Gastrocnemius medialis (tissue), 4 donors: ENCODE results near the gene TRIM46. TPM values are rescaled to one million over a fixed set of nuclear protein-coding genes. Genes with fewer than 3 reads are reported as not detected.
A peak's percentile ranks its signal among the peaks of the same experiment; 100 is the strongest.

Experiments
- ATAC-seq, 2 donors: fragments of 150-250 bp; one replicate each; pipeline ENCODE4 v1.9.1; 2016
- DNase-seq, 2 donors: peaks; one replicate each; pipeline ENCODE4 v3.0.0-alpha.2; 2019
- H3K27ac ChIP-seq, 4 donors: fragments of 200-600 bp; sonication (generic); 1 replicate in 1 of 4; 2 replicates in 3 of 4; pipeline ENCODE4 v1.5.1; 2016 to 2018; ENCODE audit warnings: mild to moderate bottlenecking in 2 of 4, moderate library complexity in 1 of 4
- H3K27me3 ChIP-seq, 3 donors: fragments of 200-600 bp; sonication (generic) in 2 of 3; 1 replicate in 1 of 3; 2 replicates in 2 of 3; pipeline versions ENCODE4 v1.5.1 to v1.6.0; 2016 to 2019; ENCODE audit warnings: mild to moderate bottlenecking in 1 of 3, moderate library complexity in 1 of 3
- H3K36me3 ChIP-seq, 2 donors: fragments of 200-600 bp; sonication (generic) in 1 of 2; one replicate each; pipeline ENCODE4 v1.5.1; 2017 to 2018
- H3K4me1 ChIP-seq, 2 donors: fragments of 200-600 bp; sonication (generic) in 1 of 2; one replicate each; pipeline ENCODE4 v1.5.1; 2016 to 2017; ENCODE audit warnings: mild to moderate bottlenecking in 2 of 2
- H3K4me3 ChIP-seq, 4 donors: fragments of 200-600 bp; sonication (generic) in 3 of 4; 1 replicate in 1 of 4; 2 replicates in 3 of 4; pipeline ENCODE4 v1.5.1; 2016 to 2019; ENCODE audit warnings: mild to moderate bottlenecking in 2 of 4
- H3K9me3 ChIP-seq, 3 donors: fragments of 200-600 bp; sonication (generic) in 2 of 3; 1 replicate in 1 of 3; 2 replicates in 2 of 3; pipeline ENCODE4 v1.5.1; 2016 to 2019
- POLR2A ChIP-seq, 2 donors: fragments of 450-650 bp; IDR thresholded peaks; one replicate each; pipeline ENCODE4 v1.6.1; 2017; ENCODE audit warnings: antibody characterized with exemption in 2 of 2, mild to moderate bottlenecking in 2 of 2, moderate library complexity in 2 of 2
- in situ Hi-C, 4 donors: fragments of 200-750 bp; cut with MboI; loops; one replicate each; pipeline versions ENCODE4 v1.15.0 to v1.8.0; 2017; ENCODE audit warnings: low sequenced_read_pairs in 4 of 4
- intact Hi-C: fragments of 100-400 bp; cut with DNase I; formaldehyde crosslinking; loops from one replicate; pipeline ENCODE4 v1.15.1; 2023; ENCODE audit warnings: low total_unique reads
- total RNA-seq, 4 donors: library from RNA; depleted of rRNA; stranded (reverse); fragments of >200 nt; gene quantifications; one replicate each; pipeline versions ENCODE4 v1.1.0 to v1.2.3, GENCODE V29; 2016
- TF ChIP-seq, protein P1 (sequence below), 5 experiments: fragments of 450-650 bp in 3 of 5; fragments of 200-600 bp in 2 of 5; sonication (generic) in 2 of 5; IDR thresholded peaks in 4 of 5; conservative IDR thresholded peaks in 1 of 5; 1 replicate in 4 of 5; 2 replicates in 1 of 5; pipeline ENCODE4 v1.5.1; 2016 to 2019; ENCODE audit warnings: antibody characterized with exemption in 5 of 5, mild to moderate bottlenecking in 3 of 5, moderate library complexity in 3 of 5

Gene TRIM46
- total RNA-seq, 4 donors from 2014 or later = not detected

GRCh38 chr1:155171836-155172731, 1.6 kb upstream of the TRIM46 start:
- H3K4me1 ChIP-seq = peaks cover 22% of the 10 kb centered on the region in 2 donors
- peaks cover 0 to 23% of the 10 kb centered on the region in 2 donors for H3K36me3 ChIP-seq
- peaks cover 15 to 21% (median 18%) of the 10 kb centered on the region in 3 donors for H3K27me3 ChIP-seq
- TF ChIP-seq, protein P1, sequence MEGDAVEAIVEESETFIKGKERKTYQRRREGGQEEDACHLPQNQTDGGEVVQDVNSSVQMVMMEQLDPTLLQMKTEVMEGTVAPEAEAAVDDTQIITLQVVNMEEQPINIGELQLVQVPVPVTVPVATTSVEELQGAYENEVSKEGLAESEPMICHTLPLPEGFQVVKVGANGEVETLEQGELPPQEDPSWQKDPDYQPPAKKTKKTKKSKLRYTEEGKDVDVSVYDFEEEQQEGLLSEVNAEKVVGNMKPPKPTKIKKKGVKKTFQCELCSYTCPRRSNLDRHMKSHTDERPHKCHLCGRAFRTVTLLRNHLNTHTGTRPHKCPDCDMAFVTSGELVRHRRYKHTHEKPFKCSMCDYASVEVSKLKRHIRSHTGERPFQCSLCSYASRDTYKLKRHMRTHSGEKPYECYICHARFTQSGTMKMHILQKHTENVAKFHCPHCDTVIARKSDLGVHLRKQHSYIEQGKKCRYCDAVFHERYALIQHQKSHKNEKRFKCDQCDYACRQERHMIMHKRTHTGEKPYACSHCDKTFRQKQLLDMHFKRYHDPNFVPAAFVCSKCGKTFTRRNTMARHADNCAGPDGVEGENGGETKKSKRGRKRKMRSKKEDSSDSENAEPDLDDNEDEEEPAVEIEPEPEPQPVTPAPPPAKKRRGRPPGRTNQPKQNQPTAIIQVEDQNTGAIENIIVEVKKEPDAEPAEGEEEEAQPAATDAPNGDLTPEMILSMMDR (IDR thresholded peaks at IDR 0.05 in 4 of 5, conservative IDR thresholded peaks at IDR 0.05 in 1 of 5) = no peak
- no peak for TF ChIP-seq POLR2A (IDR thresholded peaks at IDR 0.05)
- in situ Hi-C loops = no loop called here
- peak overlapping the region; percentile 91 to 97 (median 96) for H3K27ac ChIP-seq
- DNase-seq = no peak
- H3K9me3 ChIP-seq = no peaks in the 10 kb centered on the region
- peak in 1 of 2 donors; percentile 2 for ATAC-seq
- intact Hi-C loops = loop anchor here (2.0 to 5.0 kb wide), 3 partner anchors 21 to 55 kb away; partner anchors contain the start of gene SLC50A1
- peak overlapping the region; percentile 82 to 99 (median 91) for H3K4me3 ChIP-seq

GRCh38 chr1:155172732-155173477, 744 bp upstream of the TRIM46 start, which contains the start of gene KRTCAP2:
KRTCAP2 (minus strand) TSS chr1:155173304; CDS start chr1:155173224, 80 bp downstream.
- intact Hi-C loops = loop anchor here (2.0 to 5.0 kb wide), 3 partner anchors 20 to 54 kb away; partner anchors contain the start of gene SLC50A1
- peak; percentile 93 to 95 for ATAC-seq
- no peaks in the 10 kb centered on the region for H3K9me3 ChIP-seq
- H3K4me1 ChIP-seq = peaks cover 14 to 16% of the 10 kb centered on the region in 2 donors
- H3K4me3 ChIP-seq = peak within 1 kb of the TSS; percentile 82 to 99 (median 91)
- peak; percentile 91 to 96 for DNase-seq
- in situ Hi-C loops = no loop called here
- peaks cover 15 to 21% (median 18%) of the 10 kb centered on the region in 3 donors for H3K27me3 ChIP-seq
- TF ChIP-seq, protein P1 (IDR thresholded peaks at IDR 0.05 in 4 of 5, conservative IDR thresholded peaks at IDR 0.05 in 1 of 5) = peak; percentile 71 to 94 (median 93)
- TF ChIP-seq POLR2A (IDR thresholded peaks at IDR 0.05) = peak in 1 of 2 donors; percentile 53
- H3K36me3 ChIP-seq = peaks cover 0 to 23% of the 10 kb centered on the region in 2 donors
- H3K27ac ChIP-seq = peak within 1 kb of the TSS; percentile 91 to 97 (median 96)

- Histone ChIP-seq H3K9me3 (no peaks in the 10 kb centered on the region), H3K36me3 (peaks cover 0 to 13% of the 10 kb centered on the region in 2 donors), H3K4me3 (peak overlapping the region in 1 of 4 donors; percentile 97), H3K27me3 (peaks cover 15 to 21% (median 18%) of the 10 kb centered on the region in 3 donors), H3K4me1 (peaks cover 14% of the 10 kb centered on the region in 2 donors), H3K27ac (no peak overlapping the region)
- intact Hi-C loops = loop anchor here (5.0 kb wide), 1 partner anchor 53 kb away; no protein-coding TSS in a partner anchor
- ATAC-seq = no peak
- DNase-seq = no peak
- in situ Hi-C loops = no loop called here
- no peak for TF ChIP-seq POLR2A (IDR thresholded peaks at IDR 0.05)
- TF ChIP-seq, protein P1 (IDR thresholded peaks at IDR 0.05 in 4 of 5, conservative IDR thresholded peaks at IDR 0.05 in 1 of 5) = no peak
These were observed 953 bp downstream of the TRIM46 start for GRCh38 chr1:155174324-155175280.
